ENCODE data around the gene FUT4. TPM values are rescaled to one million over a fixed set of nuclear protein-coding genes. Genes with fewer than 3 reads are reported as not detected.

Gene FUT4
- total RNA-seq, 1 experiment from 2014 or later: 3.2 TPM

DNA sequence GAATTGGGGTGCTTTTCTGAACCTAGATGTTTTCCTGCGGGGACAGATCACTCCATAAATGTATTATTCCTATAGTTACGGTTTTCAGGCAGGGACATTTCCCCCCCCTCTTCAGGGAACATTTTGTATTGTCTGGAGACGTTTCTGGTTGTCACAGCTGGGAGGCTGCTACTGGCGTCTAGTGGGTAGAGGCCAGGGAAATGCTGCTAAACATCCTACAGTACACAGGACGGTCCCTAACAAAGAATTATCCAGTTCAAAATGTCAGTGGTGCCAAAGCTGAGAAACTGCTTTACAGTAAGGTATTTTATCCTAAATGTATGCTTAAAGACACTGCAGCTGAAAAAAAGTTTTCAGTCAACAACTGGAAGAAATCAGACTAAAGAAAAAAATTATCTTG is 42.8 kb downstream of the FUT4 start:
- DNase-seq (ENCODE audit: low read depth in 1 of 2, low spot score in 2 of 2): no peak
- no peaks in the 10 kb centered on the region for H3K9me3 ChIP-seq (replicated peaks)
- H3K27me3 ChIP-seq (replicated peaks): no peaks in the 10 kb centered on the region
- no peaks in the 10 kb centered on the region for H3K36me3 ChIP-seq
- H3K4me3 ChIP-seq: no peak overlapping the region
- no peak overlapping the region for H3K27ac ChIP-seq
- no peaks in the 10 kb centered on the region for H3K4me1 ChIP-seq (replicated peaks)

DNA sequence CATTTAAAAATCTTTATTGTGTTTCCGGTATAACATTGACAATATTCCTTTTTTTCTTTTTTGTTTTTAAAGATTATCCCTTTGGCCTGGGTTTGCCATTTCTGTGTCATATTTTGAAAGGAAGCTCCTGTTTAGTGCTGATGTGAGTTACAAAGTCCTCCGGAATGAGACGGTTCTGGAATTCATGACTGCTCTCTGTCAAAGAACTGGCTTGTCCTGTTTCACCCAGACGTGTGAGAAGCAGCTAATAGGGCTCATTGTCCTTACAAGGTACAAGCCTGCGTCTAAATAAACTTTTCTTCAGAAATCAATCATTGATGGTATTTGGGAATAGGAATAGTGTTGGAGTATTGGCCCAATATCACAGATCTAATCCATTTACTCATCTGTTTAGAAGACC is 43.3 kb downstream of the FUT4 start:
- Histone ChIP-seq H3K27me3 (replicated peaks) (no peaks in the 10 kb centered on the region), H3K9me3 (replicated peaks) (no peaks in the 10 kb centered on the region), H3K36me3 (no peaks in the 10 kb centered on the region), H3K4me1 (replicated peaks) (no peaks in the 10 kb centered on the region), H3K4me3 (no peak overlapping the region), H3K27ac (no peak overlapping the region)
- DNase-seq (ENCODE audit: low read depth in 1 of 2, low spot score in 2 of 2): no peak

DNA sequence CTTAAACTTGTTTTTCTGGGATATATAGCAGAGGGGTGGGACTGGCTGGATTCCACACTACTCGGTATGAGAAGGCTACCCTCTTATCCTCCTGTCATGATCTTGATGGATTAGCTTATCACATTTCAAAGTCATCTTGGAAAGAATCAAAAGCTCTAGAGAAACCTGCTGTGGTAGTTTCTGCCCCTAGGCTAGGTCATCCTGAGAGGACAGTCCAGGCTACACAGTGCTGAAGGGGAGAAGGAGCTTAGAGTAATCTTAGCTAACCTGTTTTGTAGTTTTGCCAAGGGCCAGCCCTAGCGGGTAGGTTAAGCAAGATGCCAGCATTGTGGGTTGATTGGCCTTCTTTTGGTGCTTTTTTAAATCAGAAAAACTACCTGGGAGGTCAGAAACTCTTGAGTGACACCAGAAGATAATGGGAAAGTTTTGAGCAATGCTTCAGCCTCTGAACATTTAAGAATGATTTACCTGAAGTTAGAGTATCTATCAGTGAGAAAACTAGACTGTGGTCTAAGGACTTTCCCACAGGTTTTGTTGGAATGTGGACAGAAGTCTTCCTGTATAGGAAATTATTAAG is 44.7 kb downstream of the FUT4 start:
- Histone ChIP-seq H3K27me3 (replicated peaks) (no peaks in the 10 kb centered on the region), H3K27ac (no peak overlapping the region), H3K9me3 (replicated peaks) (no peaks in the 10 kb centered on the region), H3K36me3 (no peaks in the 10 kb centered on the region), H3K4me1 (replicated peaks) (no peaks in the 10 kb centered on the region), H3K4me3 (no peak overlapping the region)
- DNase-seq (ENCODE audit: low read depth in 1 of 2, low spot score in 2 of 2): no peak

GRCh38 chr11:94590352-94591041 is 46.8 kb downstream of the FUT4 start:
- no peak for DNase-seq (ENCODE audit: low read depth in 1 of 2, low spot score in 2 of 2)
- Histone ChIP-seq H3K36me3 (no peaks in the 10 kb centered on the region), H3K4me1 (replicated peaks) (no peaks in the 10 kb centered on the region), H3K4me3 (no peak overlapping the region), H3K27ac (no peak overlapping the region), H3K9me3 (replicated peaks) (no peaks in the 10 kb centered on the region), H3K27me3 (replicated peaks) (no peaks in the 10 kb centered on the region)

GRCh38 chr11:94593030-94593429 is 49.3 kb downstream of the FUT4 start:
- H3K4me1 ChIP-seq (replicated peaks): no peaks in the 10 kb centered on the region
- DNase-seq (ENCODE audit: low read depth in 1 of 2, low spot score in 2 of 2): no peak
- H3K27me3 ChIP-seq (replicated peaks): no peaks in the 10 kb centered on the region

GRCh38 chr11:94595076-94595475 is 51.4 kb downstream of the FUT4 start:
- H3K27ac ChIP-seq: no peak overlapping the region
- no peaks in the 10 kb centered on the region for H3K27me3 ChIP-seq (replicated peaks)
- H3K4me3 ChIP-seq: no peak overlapping the region
- no peaks in the 10 kb centered on the region for H3K4me1 ChIP-seq (replicated peaks)
- H3K9me3 ChIP-seq (replicated peaks): no peaks in the 10 kb centered on the region
- no peak for DNase-seq (ENCODE audit: low read depth in 1 of 2, low spot score in 2 of 2)
- H3K36me3 ChIP-seq: no peaks in the 10 kb centered on the region

More at GRCh38 chr11:94593030-94593429, 49.3 kb downstream of the FUT4 start:
- H3K4me3 ChIP-seq: no peak overlapping the region
- no peaks in the 10 kb centered on the region for H3K9me3 ChIP-seq (replicated peaks)
- H3K27ac ChIP-seq: no peak overlapping the region
- no peaks in the 10 kb centered on the region for H3K36me3 ChIP-seq

DNA sequence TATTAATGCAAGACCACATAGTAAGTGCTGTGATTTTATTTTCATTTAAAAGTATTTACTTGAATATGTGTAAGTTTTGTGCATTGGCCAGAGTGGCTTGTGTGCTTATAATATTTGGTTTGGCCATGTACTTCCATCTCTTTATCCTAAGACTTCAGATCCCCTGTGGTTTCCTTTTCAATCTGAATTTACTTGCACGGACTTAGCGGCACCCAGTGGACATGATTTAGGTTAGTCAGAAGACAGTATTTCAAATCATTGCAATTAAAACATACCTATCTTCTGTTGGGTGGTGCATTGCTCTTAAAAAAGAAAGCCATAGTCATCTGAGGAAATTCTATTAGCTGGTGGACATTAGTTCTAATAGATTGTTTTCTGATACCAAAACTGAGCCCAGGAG is 54.2 kb downstream of the FUT4 start:
- no peak overlapping the region for H3K27ac ChIP-seq
- no peaks in the 10 kb centered on the region for H3K36me3 ChIP-seq
- H3K4me3 ChIP-seq: no peak overlapping the region
- no peaks in the 10 kb centered on the region for H3K9me3 ChIP-seq (replicated peaks)
- DNase-seq (ENCODE audit: low read depth in 1 of 2, low spot score in 2 of 2): no peak
- H3K4me1 ChIP-seq (replicated peaks): no peaks in the 10 kb centered on the region
- H3K27me3 ChIP-seq (replicated peaks): no peaks in the 10 kb centered on the region

Other genes with a start within 250 kb of the FUT4 start
- gene IZUMO1R, start 239.3 kb upstream of the FUT4 start, total RNA-seq (2014; rRNA removed; shearing (Covaris generic)): not detected in 2 replicates
- not detected in 2 replicates for gene GPR83, start 142.5 kb upstream of the FUT4 start, total RNA-seq (2014; rRNA removed; shearing (Covaris generic))
- 9.6 and 13.4 TPM in 2 replicates for gene MRE11, start 50.1 kb upstream of the FUT4 start, total RNA-seq (2014; rRNA removed; shearing (Covaris generic))
- gene ANKRD49, start 49.9 kb upstream of the FUT4 start, total RNA-seq (2014; rRNA removed; shearing (Covaris generic)): 7.6 and 12.5 TPM in 2 replicates
- gene C11orf97, start 31.5 kb upstream of the FUT4 start, total RNA-seq (2014; rRNA removed; shearing (Covaris generic)): not detected in 2 replicates
- 0.05 TPM in 1 of 2 replicates, not detected in the other for gene PIWIL4, start 23.4 kb downstream of the FUT4 start, total RNA-seq (2014; rRNA removed; shearing (Covaris generic))
- 10.1 and 14.8 TPM in 2 replicates for gene AMOTL1, start 224.4 kb downstream of the FUT4 start, total RNA-seq (2014; rRNA removed; shearing (Covaris generic))